HCT116 (cell line): Measurements from ENCODE around the gene EHD1.

ENCODE experiments used
- CEBPB ChIP-seq: IDR thresholded peaks from 2 replicates; pipeline ENCODE4 v1.6.1; 2012; ENCODE audit warnings: low read depth
- EZH2 ChIP-seq: fragments of 200-600 bp; sonication (generic); IDR thresholded peaks from 2 replicates; pipeline ENCODE4 v1.6.1; 2017; ENCODE audit warnings: antibody characterized with exemption, mixed run types
- EZH2phosphoT487 ChIP-seq: fragments of 200-600 bp; IDR thresholded peaks from 2 replicates; pipeline ENCODE4 v1.6.1; 2018; ENCODE audit warnings: antibody characterized with exemption, borderline replicate concordance
- POLR2A ChIP-seq: IDR thresholded peaks from 2 replicates; pipeline ENCODE4 v1.7.0; 2011; ENCODE audit warnings: borderline replicate concordance; ENCODE audit not compliant: insufficient read depth, insufficient read length; ENCODE audit errors: extremely low read depth
- POLR2AphosphoS5 ChIP-seq: IDR thresholded peaks from 2 replicates; pipeline ENCODE4 v1.6.1; 2011; ENCODE audit warnings: mild to moderate bottlenecking, low read depth, low read length, moderate library complexity
- SIN3A ChIP-seq: IDR thresholded peaks from 2 replicates; pipeline ENCODE4 v1.6.1; 2012; ENCODE audit warnings: low read depth
- SP1 ChIP-seq: IDR thresholded peaks from 2 replicates; pipeline ENCODE4 v1.6.1; 2012; ENCODE audit warnings: low read depth
- SRF ChIP-seq: IDR thresholded peaks from 2 replicates; pipeline ENCODE4 v1.6.1; 2012; ENCODE audit warnings: low read depth
- TCF7L2 ChIP-seq: IDR thresholded peaks from 2 replicates; pipeline ENCODE4 v1.7.0; 2011; ENCODE audit warnings: borderline replicate concordance, inconsistent platforms; ENCODE audit not compliant: insufficient read depth, insufficient read length; ENCODE audit errors: extremely low read depth
- YY1 ChIP-seq: IDR thresholded peaks from 2 replicates; pipeline ENCODE4 v1.6.1; 2011; ENCODE audit warnings: low read length, low read depth, moderate library complexity, mild to moderate bottlenecking; ENCODE audit not compliant: insufficient replicate concordance; ENCODE audit errors: extremely low read depth
- TF ChIP-seq, protein P1 (sequence below): IDR thresholded peaks from 2 replicates; pipeline ENCODE4 v1.6.1; 2012
- TF ChIP-seq, protein P2 (sequence below), 3 experiments: fragments of 200-600 bp in 1 of 3; sonication (generic) in 1 of 3; IDR thresholded peaks in 2 of 3; conservative IDR thresholded peaks in 1 of 3; 2 replicates each; pipeline ENCODE4 v1.5.1; 2012 to 2017; ENCODE audit warnings: low read depth in 2 of 3, low read length in 2 of 3, antibody characterized with exemption in 1 of 3, borderline replicate concordance in 1 of 3, control low read depth in 1 of 3, mild to moderate bottlenecking in 1 of 3, mixed read lengths in 1 of 3, mixed run types in 1 of 3, moderate library complexity in 1 of 3; ENCODE audit not compliant: insufficient read depth in 1 of 3

- no peak for TF ChIP-seq CEBPB
- no peak for TF ChIP-seq POLR2AphosphoS5
- TF ChIP-seq TCF7L2, result no peak
- TF ChIP-seq, protein P1, sequence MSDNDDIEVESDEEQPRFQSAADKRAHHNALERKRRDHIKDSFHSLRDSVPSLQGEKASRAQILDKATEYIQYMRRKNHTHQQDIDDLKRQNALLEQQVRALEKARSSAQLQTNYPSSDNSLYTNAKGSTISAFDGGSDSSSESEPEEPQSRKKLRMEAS, result no peak
- TF ChIP-seq, protein P2, sequence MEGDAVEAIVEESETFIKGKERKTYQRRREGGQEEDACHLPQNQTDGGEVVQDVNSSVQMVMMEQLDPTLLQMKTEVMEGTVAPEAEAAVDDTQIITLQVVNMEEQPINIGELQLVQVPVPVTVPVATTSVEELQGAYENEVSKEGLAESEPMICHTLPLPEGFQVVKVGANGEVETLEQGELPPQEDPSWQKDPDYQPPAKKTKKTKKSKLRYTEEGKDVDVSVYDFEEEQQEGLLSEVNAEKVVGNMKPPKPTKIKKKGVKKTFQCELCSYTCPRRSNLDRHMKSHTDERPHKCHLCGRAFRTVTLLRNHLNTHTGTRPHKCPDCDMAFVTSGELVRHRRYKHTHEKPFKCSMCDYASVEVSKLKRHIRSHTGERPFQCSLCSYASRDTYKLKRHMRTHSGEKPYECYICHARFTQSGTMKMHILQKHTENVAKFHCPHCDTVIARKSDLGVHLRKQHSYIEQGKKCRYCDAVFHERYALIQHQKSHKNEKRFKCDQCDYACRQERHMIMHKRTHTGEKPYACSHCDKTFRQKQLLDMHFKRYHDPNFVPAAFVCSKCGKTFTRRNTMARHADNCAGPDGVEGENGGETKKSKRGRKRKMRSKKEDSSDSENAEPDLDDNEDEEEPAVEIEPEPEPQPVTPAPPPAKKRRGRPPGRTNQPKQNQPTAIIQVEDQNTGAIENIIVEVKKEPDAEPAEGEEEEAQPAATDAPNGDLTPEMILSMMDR (IDR thresholded peaks at IDR 0.05 in 2 of 3, conservative IDR thresholded peaks at IDR 0.05 in 1 of 3; ENCODE audit: borderline replicate concordance in 1 of 3, insufficient read depth in 1 of 3, low read depth in 2 of 3, low read length in 2 of 3), result 0 out of 6 replicates have a peak, but pooled peaks of 1 of the 3 experiments have one; percentile 17
- TF ChIP-seq SP1, result no peak
- TF ChIP-seq POLR2A, result no peak
- TF ChIP-seq YY1, result no peak
- no peak for TF ChIP-seq EZH2
- TF ChIP-seq EZH2phosphoT487, result no peak
- TF ChIP-seq SIN3A, result no peak
- TF ChIP-seq SRF, result no peak
Observed at GRCh38 chr11:64850979-64851567, 27.3 kb downstream of the EHD1 start.
